ENCODE results near the gene PRRX1.

GRCh38 chr1:170749959-170750358 is 86.0 kb downstream of the PRRX1 start:
- TF ChIP-seq CTCF (IDR thresholded peaks at IDR 0.05), result no peak
- no peak for TF ChIP-seq EP300 (IDR thresholded peaks at IDR 0.05)

Measured in ovary (tissue), 3 donors.